ENCODE measurements around the gene FGD4.
A peak's percentile ranks its signal among the peaks of the same experiment; 100 is the strongest.

Gene FGD4

GRCh38 chr12:32544893-32545292, 145.5 kb downstream of the FGD4 start:
- no peaks in the 10 kb centered on the region for H3K27me3 ChIP-seq (ENCODE audit: insufficient read depth, poor library complexity, severe bottlenecking)
- TF ChIP-seq POLR2AphosphoS5 (IDR thresholded peaks at IDR 0.05; ENCODE audit: low read depth) (no peak), REST (IDR thresholded peaks at IDR 0.05; ENCODE audit: insufficient replicate concordance, low read depth) (no peak), SPI1 (IDR thresholded peaks at IDR 0.05; ENCODE audit: borderline replicate concordance, low read depth) (no peak), CTCF (IDR thresholded peaks at IDR 0.05; ENCODE audit: insufficient read depth, low read length) (no peak), GABPA (IDR thresholded peaks at IDR 0.05; ENCODE audit: low read depth) (no peak)
- peak overlapping the region; percentile 30; the same call in 1 of the 2 replicates for H3K27ac ChIP-seq (replicated peaks)
- no peak for DNase-seq (ENCODE audit: low read depth in 1 of 2, low spot score in 1 of 2)
- H3K4me3 ChIP-seq (replicated peaks; ENCODE audit: insufficient read depth, low read length), result no peak overlapping the region

- Histone ChIP-seq H3K27me3 (ENCODE audit: insufficient read depth, poor library complexity, severe bottlenecking) (no peaks in the 10 kb centered on the region), H3K4me3 (replicated peaks; ENCODE audit: insufficient read depth, low read length) (no peak overlapping the region)
- no peak for TF ChIP-seq CTCF (IDR thresholded peaks at IDR 0.05; ENCODE audit: insufficient read depth, low read length)
- no peak for TF ChIP-seq REST (IDR thresholded peaks at IDR 0.05; ENCODE audit: insufficient replicate concordance, low read depth)
- no peak for TF ChIP-seq POLR2AphosphoS5 (IDR thresholded peaks at IDR 0.05; ENCODE audit: low read depth)
- TF ChIP-seq SPI1 (IDR thresholded peaks at IDR 0.05; ENCODE audit: borderline replicate concordance, low read depth), result no peak
- no peak for TF ChIP-seq GABPA (IDR thresholded peaks at IDR 0.05; ENCODE audit: low read depth)
Measured at GRCh38 chr12:32545413-32545980, 146.1 kb downstream of the FGD4 start.

GRCh38 chr12:32546272-32546671, 146.9 kb downstream of the FGD4 start:
- TF ChIP-seq CTCF (IDR thresholded peaks at IDR 0.05; ENCODE audit: insufficient read depth, low read length) (no peak), SPI1 (IDR thresholded peaks at IDR 0.05; ENCODE audit: borderline replicate concordance, low read depth) (no peak), GABPA (IDR thresholded peaks at IDR 0.05; ENCODE audit: low read depth) (no peak), POLR2AphosphoS5 (IDR thresholded peaks at IDR 0.05; ENCODE audit: low read depth) (no peak), REST (IDR thresholded peaks at IDR 0.05; ENCODE audit: insufficient replicate concordance, low read depth) (no peak)
- no peak overlapping the region for H3K27ac ChIP-seq (replicated peaks)
- no peaks in the 10 kb centered on the region for H3K27me3 ChIP-seq (ENCODE audit: insufficient read depth, poor library complexity, severe bottlenecking)
- DNase-seq (ENCODE audit: low read depth in 1 of 2, low spot score in 1 of 2), result no peak
- no peak overlapping the region for H3K4me3 ChIP-seq (replicated peaks; ENCODE audit: insufficient read depth, low read length)

More at GRCh38 chr12:32545413-32545980, 146.1 kb downstream of the FGD4 start:
- peak in 1 of 2 experiments; percentile 43 for DNase-seq (ENCODE audit: low read depth in 1 of 2, low spot score in 1 of 2)
- peak overlapping the region; percentile 30 for H3K27ac ChIP-seq (replicated peaks)

Measured in HL-60 (cell line).